Measurements from ENCODE around the gene NGEF. TPM values are rescaled to one million over a fixed set of nuclear protein-coding genes. Genes with fewer than 3 reads are reported as not detected.

Gene NGEF
- total and polyA plus RNA-seq, 4 donors = 10.6 to 22.6 (median 10.8) TPM

DNA sequence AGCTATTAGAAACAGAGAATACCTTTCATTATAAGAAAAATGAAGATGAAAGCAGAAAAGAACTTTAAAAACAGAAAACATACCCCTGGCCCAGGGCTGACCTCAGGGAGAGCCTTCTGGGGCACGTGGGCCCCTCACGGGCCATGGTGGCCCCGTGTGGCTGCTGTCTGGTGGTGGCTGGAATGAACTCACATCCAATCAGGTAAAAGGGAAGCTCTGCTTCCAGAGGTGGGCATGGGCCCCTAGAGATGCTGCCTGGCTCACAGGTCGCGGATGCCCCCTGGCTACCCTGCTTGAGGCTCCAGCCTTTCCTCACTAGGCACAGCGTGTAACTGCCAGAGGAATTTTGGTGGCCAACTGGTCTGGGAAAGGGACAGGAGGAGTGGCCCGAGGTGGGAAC, 126.4 kb downstream of the NGEF start:
- no peak for DNase-seq (ENCODE audit: low spot score)
- Histone ChIP-seq H3K36me3 (ENCODE audit: control insufficient read depth in 4 of 4, insufficient read depth in 3 of 4, low read depth in 1 of 4, low read length in 3 of 4) (peaks cover 4 to 43% (median 17%) of the 10 kb centered on the region in 4 donors), H3K9ac (ENCODE audit: low read depth in 1 of 2, low read length in 2 of 2) (no peak overlapping the region), H3K27ac (ENCODE audit: low read depth in 1 of 2, low read length in 2 of 2) (no peak overlapping the region), H3K4me1 (ENCODE audit: control insufficient read depth in 4 of 4, insufficient read depth in 4 of 4, low read length in 3 of 4) (no peaks in the 10 kb centered on the region), H3K9me3 (ENCODE audit: control insufficient read depth in 4 of 4, low read length in 3 of 4) (no peaks in the 10 kb centered on the region), H3K4me3 (ENCODE audit: low read depth in 1 of 3, low read length in 3 of 3) (no peak overlapping the region), H3K27me3 (ENCODE audit: control insufficient read depth in 4 of 4, insufficient read depth in 4 of 4, low read length in 3 of 4) (no peaks in the 10 kb centered on the region)
- WGBS = 93% methylated on average over 7 of the region's 7 CpGs
- TF ChIP-seq HNF4A (conservative IDR thresholded peaks at IDR 0.05) (no peak), YY1 (IDR thresholded peaks at IDR 0.05) (no peak), RAD21 (IDR thresholded peaks at IDR 0.05) (no peak), JUND (IDR thresholded peaks at IDR 0.05) (no peak), RXRA (IDR thresholded peaks at IDR 0.05) (no peak), EGR1 (IDR thresholded peaks at IDR 0.05; ENCODE audit: low read depth in 2 of 2) (no peak), SP1 (IDR thresholded peaks at IDR 0.05) (no peak), HNF4G (IDR thresholded peaks at IDR 0.05) (no peak)
- TF ChIP-seq, protein P1, sequence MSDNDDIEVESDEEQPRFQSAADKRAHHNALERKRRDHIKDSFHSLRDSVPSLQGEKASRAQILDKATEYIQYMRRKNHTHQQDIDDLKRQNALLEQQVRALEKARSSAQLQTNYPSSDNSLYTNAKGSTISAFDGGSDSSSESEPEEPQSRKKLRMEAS (IDR thresholded peaks at IDR 0.05) = no peak

GRCh38 chr2:232886176-232886575, 126.9 kb downstream of the NGEF start:
- no peak for DNase-seq (ENCODE audit: low spot score)
- no peaks in the 10 kb centered on the region for H3K4me1 ChIP-seq (ENCODE audit: control insufficient read depth in 4 of 4, insufficient read depth in 4 of 4, low read length in 3 of 4)
- no peak overlapping the region for H3K9ac ChIP-seq (ENCODE audit: low read depth in 1 of 2, low read length in 2 of 2)
- H3K27me3 ChIP-seq (ENCODE audit: control insufficient read depth in 4 of 4, insufficient read depth in 4 of 4, low read length in 3 of 4) = no peaks in the 10 kb centered on the region
- H3K27ac ChIP-seq (ENCODE audit: low read depth in 1 of 2, low read length in 2 of 2) = no peak overlapping the region
- no peak overlapping the region for H3K4me3 ChIP-seq (ENCODE audit: low read depth in 1 of 3, low read length in 3 of 3)
- 95% methylated on average over 11 of the region's 11 CpGs for WGBS
- no peaks in the 10 kb centered on the region for H3K9me3 ChIP-seq (ENCODE audit: control insufficient read depth in 4 of 4, low read length in 3 of 4)
- H3K36me3 ChIP-seq (ENCODE audit: control insufficient read depth in 4 of 4, insufficient read depth in 3 of 4, low read depth in 1 of 4, low read length in 3 of 4) = peaks cover 4 to 43% (median 17%) of the 10 kb centered on the region in 4 donors
- no peak for TF ChIP-seq RAD21 (IDR thresholded peaks at IDR 0.05)
- no peak for TF ChIP-seq TAF1 (conservative IDR thresholded peaks at IDR 0.05)
- TF ChIP-seq FOXA1 (IDR thresholded peaks at IDR 0.05) = no peak

DNA sequence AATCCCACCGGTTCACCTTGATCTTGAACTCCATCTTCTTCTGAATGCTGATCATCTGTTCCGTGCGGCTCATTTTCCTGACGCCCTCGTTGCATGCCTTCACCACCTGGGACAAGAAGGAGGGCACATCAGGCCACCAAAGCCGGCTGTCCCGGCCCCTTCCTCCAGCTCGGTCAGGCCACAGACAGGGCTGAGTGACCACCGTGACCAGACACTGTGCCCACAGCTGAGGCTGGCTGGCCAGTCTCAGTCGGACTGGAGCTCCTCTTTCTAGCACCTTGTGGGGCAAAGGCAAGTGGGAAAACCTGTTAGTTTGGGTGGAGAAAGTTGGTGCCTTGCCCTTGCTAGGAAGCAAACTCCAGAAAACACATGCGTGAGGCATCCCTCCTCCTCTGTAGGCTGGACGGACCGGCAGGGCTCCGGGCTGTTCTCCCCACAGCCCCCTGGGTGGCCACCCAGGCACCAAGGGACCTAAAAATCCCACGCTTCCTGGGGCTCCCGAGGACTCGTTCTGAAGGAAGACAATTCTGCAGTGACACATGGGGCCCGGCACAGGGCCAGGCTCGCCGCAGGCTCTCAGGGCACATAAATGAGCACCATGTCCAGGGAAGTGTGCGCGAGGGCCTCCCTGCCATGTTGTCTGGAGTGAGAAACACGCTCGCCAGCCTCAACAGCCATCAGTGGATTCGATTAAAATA, 127.6 kb downstream of the NGEF start:
- DNase-seq (ENCODE audit: low spot score) = no peak
- Histone ChIP-seq H3K27me3 (ENCODE audit: control insufficient read depth in 4 of 4, insufficient read depth in 4 of 4, low read length in 3 of 4) (no peaks in the 10 kb centered on the region), H3K4me3 (ENCODE audit: low read depth in 1 of 3, low read length in 3 of 3) (no peak overlapping the region), H3K36me3 (ENCODE audit: control insufficient read depth in 4 of 4, insufficient read depth in 3 of 4, low read depth in 1 of 4, low read length in 3 of 4) (peaks cover 4 to 43% (median 17%) of the 10 kb centered on the region in 4 donors), H3K4me1 (ENCODE audit: control insufficient read depth in 4 of 4, insufficient read depth in 4 of 4, low read length in 3 of 4) (no peaks in the 10 kb centered on the region), H3K27ac (ENCODE audit: low read depth in 1 of 2, low read length in 2 of 2) (no peak overlapping the region), H3K9me3 (ENCODE audit: control insufficient read depth in 4 of 4, low read length in 3 of 4) (no peaks in the 10 kb centered on the region), H3K9ac (ENCODE audit: low read depth in 1 of 2, low read length in 2 of 2) (no peak overlapping the region)
- WGBS = 90% methylated on average over 25 of the region's 25 CpGs
- TF ChIP-seq GABPA (IDR thresholded peaks at IDR 0.05 in 1 of 2, conservative IDR thresholded peaks at IDR 0.05 in 1 of 2) = no peak
- TF ChIP-seq SP1 (IDR thresholded peaks at IDR 0.05) = no peak

- Histone ChIP-seq H3K36me3 (ENCODE audit: control insufficient read depth in 4 of 4, insufficient read depth in 3 of 4, low read depth in 1 of 4, low read length in 3 of 4) (peaks cover 4 to 43% (median 17%) of the 10 kb centered on the region in 4 donors), H3K4me3 (ENCODE audit: low read depth in 1 of 3, low read length in 3 of 3) (no peak overlapping the region), H3K27ac (ENCODE audit: low read depth in 1 of 2, low read length in 2 of 2) (no peak overlapping the region), H3K9ac (ENCODE audit: low read depth in 1 of 2, low read length in 2 of 2) (no peak overlapping the region), H3K4me1 (ENCODE audit: control insufficient read depth in 4 of 4, insufficient read depth in 4 of 4, low read length in 3 of 4) (peaks cover 0 to 5% (median 0%) of the 10 kb centered on the region in 4 donors), H3K9me3 (ENCODE audit: control insufficient read depth in 4 of 4, low read length in 3 of 4) (no peaks in the 10 kb centered on the region), H3K27me3 (ENCODE audit: control insufficient read depth in 4 of 4, insufficient read depth in 4 of 4, low read length in 3 of 4) (no peaks in the 10 kb centered on the region)
- 93% methylated on average over 27 of the region's 27 CpGs for WGBS
- DNase-seq (ENCODE audit: low spot score) = no peak
- TF ChIP-seq FOXA2 (IDR thresholded peaks at IDR 0.05) (no peak), HNF4A (conservative IDR thresholded peaks at IDR 0.05) (no peak), GABPA (IDR thresholded peaks at IDR 0.05 in 1 of 2, conservative IDR thresholded peaks at IDR 0.05 in 1 of 2) (no peak), EGR1 (IDR thresholded peaks at IDR 0.05; ENCODE audit: low read depth in 2 of 2) (no peak), ZBTB33 (IDR thresholded peaks at IDR 0.05) (no peak), FOXA1 (IDR thresholded peaks at IDR 0.05) (no peak), TAF1 (conservative IDR thresholded peaks at IDR 0.05) (no peak)
- TF ChIP-seq, protein P2, sequence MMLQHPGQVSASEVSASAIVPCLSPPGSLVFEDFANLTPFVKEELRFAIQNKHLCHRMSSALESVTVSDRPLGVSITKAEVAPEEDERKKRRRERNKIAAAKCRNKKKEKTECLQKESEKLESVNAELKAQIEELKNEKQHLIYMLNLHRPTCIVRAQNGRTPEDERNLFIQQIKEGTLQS (IDR thresholded peaks at IDR 0.05) = no peak
- TF ChIP-seq, protein P3, sequence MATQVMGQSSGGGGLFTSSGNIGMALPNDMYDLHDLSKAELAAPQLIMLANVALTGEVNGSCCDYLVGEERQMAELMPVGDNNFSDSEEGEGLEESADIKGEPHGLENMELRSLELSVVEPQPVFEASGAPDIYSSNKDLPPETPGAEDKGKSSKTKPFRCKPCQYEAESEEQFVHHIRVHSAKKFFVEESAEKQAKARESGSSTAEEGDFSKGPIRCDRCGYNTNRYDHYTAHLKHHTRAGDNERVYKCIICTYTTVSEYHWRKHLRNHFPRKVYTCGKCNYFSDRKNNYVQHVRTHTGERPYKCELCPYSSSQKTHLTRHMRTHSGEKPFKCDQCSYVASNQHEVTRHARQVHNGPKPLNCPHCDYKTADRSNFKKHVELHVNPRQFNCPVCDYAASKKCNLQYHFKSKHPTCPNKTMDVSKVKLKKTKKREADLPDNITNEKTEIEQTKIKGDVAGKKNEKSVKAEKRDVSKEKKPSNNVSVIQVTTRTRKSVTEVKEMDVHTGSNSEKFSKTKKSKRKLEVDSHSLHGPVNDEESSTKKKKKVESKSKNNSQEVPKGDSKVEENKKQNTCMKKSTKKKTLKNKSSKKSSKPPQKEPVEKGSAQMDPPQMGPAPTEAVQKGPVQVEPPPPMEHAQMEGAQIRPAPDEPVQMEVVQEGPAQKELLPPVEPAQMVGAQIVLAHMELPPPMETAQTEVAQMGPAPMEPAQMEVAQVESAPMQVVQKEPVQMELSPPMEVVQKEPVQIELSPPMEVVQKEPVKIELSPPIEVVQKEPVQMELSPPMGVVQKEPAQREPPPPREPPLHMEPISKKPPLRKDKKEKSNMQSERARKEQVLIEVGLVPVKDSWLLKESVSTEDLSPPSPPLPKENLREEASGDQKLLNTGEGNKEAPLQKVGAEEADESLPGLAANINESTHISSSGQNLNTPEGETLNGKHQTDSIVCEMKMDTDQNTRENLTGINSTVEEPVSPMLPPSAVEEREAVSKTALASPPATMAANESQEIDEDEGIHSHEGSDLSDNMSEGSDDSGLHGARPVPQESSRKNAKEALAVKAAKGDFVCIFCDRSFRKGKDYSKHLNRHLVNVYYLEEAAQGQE (IDR thresholded peaks at IDR 0.05) = no peak
Measured at GRCh38 chr2:232884549-232885263, 128.3 kb downstream of the NGEF start.
